Sciatic nerve (tissue), 2 donors: ENCODE measurements around the gene PAK6. TPM values are rescaled to one million over a fixed set of nuclear protein-coding genes. Genes with fewer than 3 reads are reported as not detected.

Experiments used
- ATAC-seq: fragments of 200-7000 bp; cut with Tn5 transposase; one replicate; pipeline ENCODE4 v1.9.1; 2020; ENCODE audit warnings: mild to moderate bottlenecking, moderate library complexity
- DNase-seq: peaks from one replicate; pipeline ENCODE4 v3.0.0-alpha.2; 2020; ENCODE audit warnings: low spot score
- intact Hi-C: fragments of 100-400 bp; cut with DNase I; formaldehyde crosslinking; loops from one replicate; pipeline ENCODE4 v1.14.2; 2022
- total RNA-seq: library from RNA; stranded (reverse); fragmentation: NEBNext Ultra II Directional; extraction: Animal tissue kit (Norgen Biotek cat#: 25700); gene quantifications from one replicate; pipeline ENCODE4 v1.2.1, GENCODE V29; 2021
- donor health status: DM: no; HTN: no; CAD: no.
- donor health status: DM: no; HTN: no; CAD: no.

Gene PAK6
- total RNA-seq, 1 donor from 2014 or later, result 0.31 TPM

DNA sequence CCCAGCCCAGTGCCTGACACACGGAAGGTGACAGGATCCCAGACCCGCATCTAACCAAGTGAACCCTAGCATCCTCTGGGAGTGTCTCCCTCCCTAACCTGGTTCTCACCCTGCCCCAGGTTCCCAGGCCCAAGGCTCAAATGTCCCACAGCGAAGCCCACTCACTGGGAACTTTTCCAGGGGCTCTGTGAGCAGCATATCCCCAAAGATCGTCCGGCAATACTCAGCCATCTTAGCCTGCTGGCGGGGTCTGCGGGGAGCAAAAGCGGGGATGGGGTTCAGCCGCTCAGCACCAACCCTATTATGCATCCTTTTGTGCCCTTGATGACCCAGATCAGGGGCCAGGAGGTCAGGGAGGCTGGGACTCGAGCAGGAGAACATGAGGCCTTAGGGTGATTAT, 58.5 kb downstream of the PAK6 start:
- DNase-seq (no peak), ATAC-seq (no peak)
- intact Hi-C loops, result no loop called here

DNA sequence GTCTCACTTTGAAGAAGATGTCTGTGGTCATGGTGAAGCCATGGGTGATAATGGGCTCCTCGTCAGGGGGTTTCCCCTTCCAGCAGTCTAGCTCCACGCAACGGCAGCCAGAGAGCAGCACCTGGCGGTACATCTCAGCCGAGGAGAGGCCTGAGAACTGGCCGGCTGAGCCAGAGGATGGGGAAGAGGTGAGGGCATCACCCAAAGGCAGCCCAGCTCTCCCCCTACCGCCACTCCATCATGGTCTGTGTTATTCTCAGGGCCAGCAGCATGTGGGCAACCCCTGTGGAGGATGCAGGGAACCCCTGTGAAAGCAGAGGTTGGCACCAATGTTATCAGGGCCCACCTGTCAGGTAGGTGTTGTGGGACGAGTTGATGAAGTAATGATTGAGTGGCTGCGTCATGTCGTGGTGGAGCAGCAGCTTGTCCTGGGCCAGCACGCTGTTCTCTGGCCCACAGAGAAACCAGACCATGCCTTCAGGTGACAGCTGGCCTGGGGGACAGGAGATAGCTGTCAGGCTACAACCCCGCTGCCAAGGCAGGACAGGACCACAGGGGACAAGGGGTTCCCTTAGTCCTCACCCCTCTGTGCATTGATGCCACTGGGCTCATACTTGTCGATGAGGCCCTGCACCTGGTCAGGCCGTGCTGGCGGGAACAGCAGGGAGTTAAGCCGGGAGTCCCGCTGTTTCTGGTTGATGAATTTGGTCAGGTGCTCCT, 59.5 kb downstream of the PAK6 start:
- ATAC-seq (no peak), DNase-seq (no peak)

GRCh38 chr15:40300367-40300766, 61.5 kb downstream of the PAK6 start:
- intact Hi-C loops, result no loop called here
- ATAC-seq, result no peak
- DNase-seq, result no peak

More for the DNA sequence above, 59.5 kb downstream of the PAK6 start:
- intact Hi-C loops, result no loop called here

- intact Hi-C loops, result no loop called here
- ATAC-seq (no peak), DNase-seq (no peak)
Measured at GRCh38 chr15:40300771-40301170, 61.9 kb downstream of the PAK6 start.

DNA sequence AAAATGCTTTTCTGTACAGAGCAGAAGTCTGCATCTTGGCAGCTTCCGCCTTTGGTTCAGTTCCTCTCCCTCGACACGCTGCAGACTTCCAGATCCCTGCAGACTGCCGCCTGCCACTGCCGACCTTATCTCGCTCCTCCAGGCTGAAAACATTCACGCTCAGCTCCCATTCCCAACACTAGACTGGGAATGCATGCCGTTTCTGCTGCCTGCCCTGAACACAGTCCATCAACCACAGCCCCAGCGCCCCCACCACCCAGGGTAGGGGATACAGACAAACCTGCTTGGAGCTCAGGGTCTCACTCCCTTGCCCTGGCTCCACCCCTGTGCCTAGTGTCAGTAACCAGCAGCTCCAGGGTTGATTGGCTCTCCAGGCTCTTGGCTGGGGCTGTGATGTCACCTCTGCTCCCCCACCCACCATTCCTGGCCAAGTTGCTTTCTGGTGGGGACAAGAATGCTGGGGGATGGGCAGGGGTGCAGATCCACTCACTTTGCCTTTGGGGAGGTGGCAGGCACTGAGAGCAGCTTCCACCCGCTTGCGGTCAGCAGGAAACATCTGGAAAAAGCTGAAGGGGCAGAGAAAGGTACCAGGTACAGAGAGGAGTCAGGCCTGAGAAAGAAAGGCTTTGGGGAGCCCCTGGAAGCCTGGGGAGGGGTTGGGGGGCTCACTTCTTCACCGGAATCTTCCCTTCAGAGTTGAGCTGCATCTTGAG, 62.8 kb downstream of the PAK6 start:
- ATAC-seq, result no peak
- intact Hi-C loops, result no loop called here

GRCh38 chr15:40302288-40302886, 63.5 kb downstream of the PAK6 start:
- intact Hi-C loops, result no loop called here
- DNase-seq, result no peak

More for the DNA sequence above, 62.8 kb downstream of the PAK6 start:
- DNase-seq, result no peak

DNA sequence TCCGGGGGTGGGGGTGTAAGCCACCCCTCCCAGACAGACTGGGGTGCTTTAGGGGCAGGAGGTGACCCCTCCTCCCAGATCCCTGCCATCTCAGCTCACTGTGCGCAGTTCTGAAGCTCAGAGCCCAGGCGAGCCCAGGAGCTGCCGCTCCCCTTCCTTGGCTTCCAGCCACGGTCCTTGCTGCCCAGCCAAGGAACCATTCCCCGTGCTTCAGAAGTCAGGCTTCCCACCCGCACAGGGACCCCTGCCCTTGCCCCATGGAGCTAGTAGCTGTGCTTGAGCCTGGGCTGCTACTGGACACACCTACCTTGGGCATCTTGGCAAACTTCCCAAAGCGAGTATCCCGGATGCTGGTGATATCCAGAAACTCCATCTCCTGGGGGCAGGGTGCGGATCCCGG, 64.1 kb downstream of the PAK6 start:
- no peak for ATAC-seq
- no peak for DNase-seq
- intact Hi-C loops, result no loop called here

More at GRCh38 chr15:40302288-40302886, 63.5 kb downstream of the PAK6 start:
- ATAC-seq, result no peak

- DNase-seq (no peak), ATAC-seq (no peak)
- intact Hi-C loops, result no loop called here
Measured at GRCh38 chr15:40303576-40303975, 64.7 kb downstream of the PAK6 start.

DNA sequence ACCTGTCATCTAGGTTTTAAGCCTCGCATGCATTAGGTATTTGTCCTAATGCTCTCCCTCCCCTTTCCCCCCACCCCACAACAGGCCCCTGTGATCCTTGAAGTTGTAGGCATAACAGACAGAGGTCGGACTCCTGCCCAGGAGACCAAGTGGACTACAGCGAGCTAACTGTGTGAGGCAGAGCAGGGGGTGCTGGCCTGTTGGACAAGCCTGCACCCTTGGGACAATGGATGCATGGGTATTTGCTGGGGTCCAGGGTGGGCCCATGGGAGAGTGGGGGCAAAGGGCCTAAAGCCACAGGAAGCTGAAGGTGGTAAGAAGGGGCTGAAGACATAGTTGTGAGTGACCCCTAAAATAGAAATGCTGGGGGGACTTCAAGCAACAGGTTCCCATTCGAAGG, 66.4 kb downstream of the PAK6 start:
- intact Hi-C loops, result no loop called here
- ATAC-seq, result no peak
- no peak for DNase-seq

GRCh38 chr15:40306371-40306770, 67.5 kb downstream of the PAK6 start:
- intact Hi-C loops, result no loop called here
- ATAC-seq (peak; percentile 20), DNase-seq (no peak)

DNA sequence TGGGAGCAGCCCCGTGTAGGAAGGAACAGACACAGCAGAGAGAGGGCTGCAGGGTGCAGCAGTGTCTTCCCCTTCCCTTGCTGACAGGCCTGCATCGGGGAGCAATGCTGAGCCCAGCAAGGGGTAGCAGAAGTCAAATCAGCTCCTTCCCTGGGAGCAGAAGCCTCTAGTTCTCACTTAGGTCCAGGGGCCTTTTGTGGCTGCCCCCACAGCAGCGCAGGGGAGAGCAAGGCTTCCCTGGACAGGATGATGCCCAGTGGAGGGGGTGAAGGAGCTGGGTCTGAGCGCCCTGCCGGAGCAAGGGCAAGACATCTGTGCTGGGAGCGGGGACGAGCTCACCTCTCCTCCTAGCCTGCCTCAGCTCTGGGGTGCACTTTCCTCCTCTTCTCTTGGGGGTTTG, 68.0 kb downstream of the PAK6 start:
- DNase-seq (no peak), ATAC-seq (no peak)
- intact Hi-C loops, result no loop called here

DNA sequence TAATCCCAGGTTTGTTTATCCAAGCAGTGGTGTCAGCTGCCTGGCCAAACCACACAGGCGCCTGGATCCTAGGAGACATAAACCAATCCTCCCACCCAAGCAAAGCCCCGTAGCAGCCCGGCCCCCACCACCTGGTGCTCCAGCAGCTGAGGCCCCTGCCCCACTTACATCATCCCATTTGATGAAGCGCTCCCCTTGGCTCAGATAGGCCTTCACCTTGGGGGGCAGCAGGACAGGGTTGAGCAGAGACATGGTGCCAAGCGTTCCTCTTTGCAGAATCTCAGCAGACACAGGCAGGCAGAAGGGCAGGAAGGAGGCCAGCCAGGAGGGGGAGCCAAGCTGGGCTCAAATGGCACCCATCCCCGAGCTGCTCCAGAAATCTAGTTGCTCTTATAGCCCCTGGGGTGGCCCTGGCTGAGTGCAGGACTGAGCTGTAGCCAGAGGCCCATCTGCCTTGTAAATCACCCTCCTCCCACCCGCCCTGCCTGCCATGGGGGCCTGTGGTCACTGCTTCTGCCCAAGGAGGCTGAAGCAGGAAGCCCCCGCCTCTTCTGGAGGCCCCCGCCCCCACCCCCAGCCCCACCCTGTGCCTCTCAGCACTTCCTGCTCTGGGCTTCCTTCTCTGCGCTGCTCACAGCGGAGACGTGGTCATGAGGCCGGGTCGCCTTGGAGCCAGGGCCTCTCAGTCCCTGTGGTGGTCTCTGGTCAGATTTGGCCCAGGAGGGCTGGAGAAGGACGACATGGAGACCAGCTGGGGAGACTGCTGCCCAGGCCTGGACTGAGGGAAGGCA, 68.8 kb downstream of the PAK6 start, which contains the start of gene PLCB2:
Gene PLCB2, minus strand, starts transcription at position 515 of the 791 bp plus-strand sequence. Its CDS starts 263 bp downstream, at position 252.
- DNase-seq (no peak), ATAC-seq (peak; percentile 73)
- intact Hi-C loops, result no loop called here

DNA sequence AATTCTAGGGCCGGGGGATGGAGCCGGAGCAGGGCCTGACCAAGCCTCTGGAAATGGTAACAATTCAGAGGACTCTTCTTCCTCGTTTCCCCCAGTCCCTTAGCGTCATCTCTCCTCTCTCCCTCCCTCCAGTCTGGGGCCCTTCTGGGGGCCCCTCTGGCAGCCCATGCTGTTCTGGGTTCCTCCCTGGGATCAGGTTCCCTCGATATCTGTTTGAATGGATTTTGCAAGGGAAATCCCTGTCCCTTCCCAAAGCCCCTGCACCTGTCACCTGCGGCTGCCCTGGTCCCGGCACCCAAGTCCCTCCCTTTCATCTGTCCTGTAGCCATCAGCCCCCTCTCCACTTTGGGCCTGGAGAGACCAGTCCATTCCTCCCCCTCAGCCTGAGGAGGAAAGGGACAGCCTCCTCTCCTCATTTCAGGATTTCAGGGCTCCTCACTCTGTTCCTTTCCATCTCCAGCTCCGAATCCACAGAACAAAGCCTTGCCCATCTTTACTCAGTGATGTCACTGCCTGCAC, 70.5 kb downstream of the PAK6 start:
- no peak for ATAC-seq
- intact Hi-C loops, result no loop called here

GRCh38 chr15:40310001-40310959, 71.4 kb downstream of the PAK6 start:
- DNase-seq (no peak), ATAC-seq (peak; percentile 58)
- intact Hi-C loops, result no loop called here

More for the DNA sequence above, 70.5 kb downstream of the PAK6 start:
- no peak for DNase-seq

- ATAC-seq (no peak), DNase-seq (no peak)
- intact Hi-C loops, result no loop called here
Measured at GRCh38 chr15:40310993-40311392, 72.1 kb downstream of the PAK6 start.

GRCh38 chr15:40312370-40313158, 73.7 kb downstream of the PAK6 start:
- intact Hi-C loops, result no loop called here
- ATAC-seq (no peak), DNase-seq (no peak)
